K562 (cell line): Measurements from ENCODE around the gene MTOR.

Experiments used
- CHD1 ChIP-seq: fragments of 200-600 bp; sonication (generic); IDR thresholded peaks from one replicate; pipeline ENCODE4 v1.6.1; 2012; ENCODE audit warnings: mild to moderate bottlenecking, moderate library complexity, low read length, inconsistent platforms
- CHD2 ChIP-seq: IDR thresholded peaks from 2 replicates; pipeline ENCODE4 v1.6.1; 2011; ENCODE audit warnings: low read depth, low read length
- CTCF ChIP-seq, 3 experiments: IDR thresholded peaks in 2 of 3; conservative IDR thresholded peaks in 1 of 3; 2 replicates each; pipeline ENCODE4 v1.5.1; 2011 to 2012; ENCODE audit warnings: low read length in 3 of 3, mild to moderate bottlenecking in 3 of 3, control low read depth in 2 of 3, improper control_type of control experiment in 1 of 3, inconsistent platforms in 1 of 3, low read depth in 1 of 3, mixed read lengths in 1 of 3, moderate library complexity in 1 of 3; ENCODE audit not compliant: insufficient read depth in 2 of 3
- GABPA ChIP-seq: fragments of 200-800 bp; sonication (Bioruptor generic); conservative IDR thresholded peaks from 2 replicates; pipeline ENCODE4 v1.6.1; 2016; ENCODE audit warnings: low read depth, missing genetic modification characterization, missing compliant biosample characterization
- HMG20A ChIP-seq: fragments of 450-650 bp; formaldehyde crosslinking; conservative IDR thresholded peaks from 2 replicates; pipeline ENCODE4 v1.4.0; 2020; ENCODE audit warnings: mild to moderate bottlenecking, mixed read lengths
- POLR2G ChIP-seq: fragments of 200-400 bp; formaldehyde crosslinking; IDR thresholded peaks from 2 replicates; pipeline ENCODE4 v1.6.1; 2017; ENCODE audit warnings: low read depth, mild to moderate bottlenecking, antibody characterized with exemption, low read length, moderate library complexity
- TEAD1 ChIP-seq, 2 experiments: fragments of 450-650 bp in 1 of 2; sonication (generic) in 1 of 2; formaldehyde crosslinking; IDR thresholded peaks; 2 replicates each; pipeline versions ENCODE4 v1.4.0 to v1.8.0; 2020 to 2022; ENCODE audit warnings: mild to moderate bottlenecking in 2 of 2, missing genetic modification reagents in 1 of 2
- ZC3H11A ChIP-seq: IDR thresholded peaks from 2 replicates; pipeline ENCODE4 v1.6.1; 2012; ENCODE audit warnings: low read depth, low read length, improper control_type of control experiment
- ZFP30 ChIP-seq: fragments of 250-450 bp; sonication (Bioruptor Pico); IDR thresholded peaks from 2 replicates; pipeline ENCODE4 v1.8.0; 2022; ENCODE audit warnings: moderate library complexity, mild to moderate bottlenecking, inconsistent platforms, borderline replicate concordance
- TF ChIP-seq, protein P1 (sequence below): fragments of 250-450 bp; sonication (Bioruptor Pico); IDR thresholded peaks from 2 replicates; pipeline ENCODE4 v1.5.0; 2021

DNA sequence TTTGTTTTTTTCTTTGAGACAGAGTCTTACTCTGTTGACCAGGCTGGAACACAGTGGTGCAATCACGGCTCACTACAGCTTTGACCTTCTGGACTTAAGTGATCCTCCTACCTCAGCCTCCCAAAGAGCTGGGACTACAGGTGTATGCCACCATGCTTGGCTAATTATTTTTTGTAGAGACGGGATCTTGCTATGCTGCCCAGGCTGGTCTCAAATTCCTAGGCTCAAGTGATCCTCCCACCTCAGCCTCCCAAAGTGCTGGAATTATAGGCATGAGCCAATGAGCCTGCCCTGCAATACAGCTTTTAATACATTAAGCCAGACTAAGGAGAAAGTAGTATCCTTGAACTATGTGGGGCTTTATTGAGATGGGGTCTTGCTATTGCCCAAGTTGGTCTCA is 146.0 kb downstream of the MTOR start:
- TF ChIP-seq HMG20A (CRISPR knock-in tag) (no peak), ZC3H11A (no peak), GABPA (tag) (no peak), CHD1 (no peak), ZFP30 (CRISPR knock-in tag) (no peak), CTCF (IDR thresholded peaks at IDR 0.05 in 2 of 3, conservative IDR thresholded peaks at IDR 0.05 in 1 of 3; ENCODE audit: insufficient read depth in 2 of 3, low read depth in 1 of 3, low read length in 3 of 3) (no peak), POLR2G (no peak), CHD2 (no peak), TEAD1 (CRISPR knock-in tag; IDR thresholded peaks at IDR 0.05) (no peak)
- TF ChIP-seq, protein P1, sequence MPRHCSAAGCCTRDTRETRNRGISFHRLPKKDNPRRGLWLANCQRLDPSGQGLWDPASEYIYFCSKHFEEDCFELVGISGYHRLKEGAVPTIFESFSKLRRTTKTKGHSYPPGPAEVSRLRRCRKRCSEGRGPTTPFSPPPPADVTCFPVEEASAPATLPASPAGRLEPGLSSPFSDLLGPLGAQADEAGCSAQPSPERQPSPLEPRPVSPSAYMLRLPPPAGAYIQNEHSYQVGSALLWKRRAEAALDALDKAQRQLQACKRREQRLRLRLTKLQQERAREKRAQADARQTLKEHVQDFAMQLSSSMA (CRISPR knock-in tag) = no peak
